Left renal cortex interstitium (tissue), 4 donors: Measurements from ENCODE around the gene TCAF2. TPM values are rescaled to one million over a fixed set of nuclear protein-coding genes. Genes with fewer than 3 reads are reported as not detected.
"Not testable (repeated sequence)": the region's sequence is repeated elsewhere in the genome, so short reads cannot be mapped to it uniquely, and the experiment has no call there.

Experiments
- DNase-seq, 4 donors: peaks; one replicate each; pipeline ENCODE4 v3.0.0-alpha.2; 2013; ENCODE audit warnings: low read depth in 4 of 4, low spot score in 2 of 4, missing footprints in 1 of 4
- polyA plus RNA-seq, 4 donors: library from polyadenylated mRNA; unstranded; fragments of 120-200 nt; gene quantifications; one replicate each; pipeline ENCODE4 v1.2.1, GENCODE V29; 2013; ENCODE audit not compliant: insufficient read length in 4 of 4

Gene TCAF2
- 1 to 10 TPM; 2.8 to 3.7 (median 3.1) TPM for polyA plus RNA-seq

DNA sequence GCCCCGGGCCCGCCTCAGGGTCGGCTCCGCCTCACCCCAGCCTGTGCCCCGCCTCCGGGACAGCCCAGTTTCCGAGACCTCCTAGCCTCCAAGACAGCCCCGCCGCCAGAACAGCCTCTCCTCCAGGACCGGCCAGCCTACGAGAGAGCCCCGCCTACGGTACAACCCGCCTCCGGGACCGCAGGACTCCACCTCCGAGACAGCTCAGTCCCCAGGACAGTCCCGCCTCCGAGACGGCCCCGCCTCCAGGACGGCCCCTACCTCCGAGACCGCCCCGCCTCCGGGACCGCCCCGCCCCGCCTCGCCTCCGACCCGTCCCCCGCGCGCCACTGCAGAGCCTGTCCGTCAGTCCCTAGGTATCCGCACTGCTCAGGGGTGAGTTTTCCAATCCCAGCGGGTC, at the start of gene TCAF2:
Gene TCAF2 (plus strand): TSS at position 329 of the 400 bp plus-strand sequence.
- not testable (repeated sequence) for DNase-seq

DNA sequence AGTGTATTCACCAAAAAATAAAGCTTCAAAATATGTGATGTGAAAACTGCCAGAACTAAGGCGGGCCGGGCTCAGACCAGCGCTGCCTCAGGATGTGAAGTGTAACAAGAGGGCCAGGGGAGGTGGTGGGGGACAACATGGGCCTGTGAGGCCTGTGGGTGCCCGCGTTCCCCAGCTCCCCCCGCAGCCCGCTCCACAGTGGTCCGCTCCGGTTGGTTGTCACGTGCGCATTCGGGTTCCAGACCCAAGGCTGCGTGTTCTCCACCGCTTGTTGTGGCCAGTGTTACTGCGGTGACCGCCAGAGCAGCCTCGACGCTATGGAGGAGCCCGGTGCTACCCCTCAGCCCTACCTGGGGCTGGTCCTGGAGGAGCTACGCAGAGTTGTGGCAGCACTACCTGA, 49.3 kb upstream of the TCAF2 start, which contains the start of gene CTAGE15:
Gene CTAGE15 (plus strand): TSS at position 301 of the 400 bp plus-strand sequence. CDS start 17 bp downstream, at position 318.
- DNase-seq = not testable (repeated sequence)

- DNase-seq = not testable (repeated sequence)
Measured at GRCh38 chr7:143588183-143588582, 32.6 kb upstream of the TCAF2 start.

DNA sequence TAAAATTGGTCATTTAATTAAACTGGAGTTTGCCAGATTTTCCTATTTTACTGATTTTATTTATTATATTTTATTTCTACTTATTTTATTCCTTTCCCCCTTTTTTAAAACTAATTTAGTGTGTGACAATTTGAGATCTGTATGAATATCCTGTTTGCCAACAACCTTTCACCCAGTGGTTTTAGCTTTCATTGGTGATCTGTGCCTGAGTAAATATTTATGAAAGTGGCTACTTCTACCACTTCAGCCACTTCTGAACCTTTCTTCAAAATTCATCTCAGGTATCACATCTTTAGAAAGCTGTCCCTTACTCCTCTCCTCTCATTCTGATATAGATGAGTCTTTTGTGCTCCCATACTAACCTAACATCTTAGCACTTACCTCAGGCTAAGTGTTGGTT, 30.9 kb upstream of the TCAF2 start:
- not testable (repeated sequence) for DNase-seq

DNA sequence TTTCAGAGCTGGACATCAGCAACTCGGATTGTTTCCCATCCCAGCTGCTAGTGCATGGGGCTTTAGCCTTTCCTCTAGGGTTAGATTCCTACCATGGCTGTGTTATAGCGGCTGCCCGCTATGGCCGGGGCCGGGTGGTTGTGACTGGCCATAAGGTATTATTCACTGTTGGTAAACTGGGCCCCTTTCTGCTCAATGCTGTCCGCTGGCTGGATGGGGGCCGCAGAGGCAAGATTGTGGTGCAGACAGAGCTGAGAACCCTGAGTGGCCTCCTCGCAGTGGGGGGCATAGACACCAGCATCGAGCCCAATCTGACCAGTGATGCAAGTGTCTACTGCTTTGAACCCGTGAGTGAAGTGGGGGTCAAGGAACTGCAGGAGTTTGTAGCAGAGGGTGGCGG, 22.7 kb upstream of the TCAF2 start:
- DNase-seq = not testable (repeated sequence)

DNA sequence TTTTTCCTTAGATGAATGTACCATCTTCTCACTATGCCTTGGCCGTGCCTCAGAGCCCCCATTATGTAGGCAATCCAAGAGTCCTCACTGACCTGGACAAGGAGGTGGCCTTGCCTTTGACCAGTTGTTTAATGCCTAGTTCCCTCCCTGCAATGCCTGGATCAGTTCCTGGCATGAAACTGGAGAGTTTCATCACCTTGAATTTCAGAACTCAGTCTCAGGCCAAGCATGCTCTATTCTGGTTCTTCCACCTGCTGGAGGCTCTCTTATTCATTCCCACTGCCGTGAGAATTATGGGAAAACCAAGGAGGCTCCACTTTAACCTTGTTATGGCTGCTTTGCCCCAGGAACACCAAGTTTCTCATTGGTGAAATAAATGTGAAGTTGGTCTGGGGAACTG, 17.2 kb upstream of the TCAF2 start:
- not testable (repeated sequence) for DNase-seq

- not testable (repeated sequence) for DNase-seq
Measured at GRCh38 chr7:143606088-143606487, 14.7 kb upstream of the TCAF2 start.

DNA sequence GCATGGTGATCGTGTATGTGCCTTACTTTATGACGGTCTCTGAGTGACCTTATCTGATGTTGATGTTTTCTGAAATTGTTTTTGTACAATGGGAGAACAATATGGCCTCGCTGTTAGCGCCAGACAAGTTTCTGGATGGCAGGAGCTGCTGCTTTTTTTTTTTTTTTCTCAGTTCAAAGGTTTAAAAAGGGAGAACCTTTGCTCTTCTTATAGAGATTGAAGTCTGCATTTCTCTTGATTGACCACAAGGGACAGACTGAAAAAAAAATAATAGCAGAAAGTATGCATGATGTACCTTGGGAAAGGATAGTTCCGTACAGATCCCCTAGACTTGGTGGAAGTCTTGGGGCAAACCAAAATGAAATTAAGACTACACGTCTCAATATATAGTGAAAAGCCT, 5.2 kb upstream of the TCAF2 start:
- DNase-seq = not testable (repeated sequence)

- DNase-seq = not testable (repeated sequence)
Measured at GRCh38 chr7:143617204-143617603, 3.6 kb upstream of the TCAF2 start.

DNA sequence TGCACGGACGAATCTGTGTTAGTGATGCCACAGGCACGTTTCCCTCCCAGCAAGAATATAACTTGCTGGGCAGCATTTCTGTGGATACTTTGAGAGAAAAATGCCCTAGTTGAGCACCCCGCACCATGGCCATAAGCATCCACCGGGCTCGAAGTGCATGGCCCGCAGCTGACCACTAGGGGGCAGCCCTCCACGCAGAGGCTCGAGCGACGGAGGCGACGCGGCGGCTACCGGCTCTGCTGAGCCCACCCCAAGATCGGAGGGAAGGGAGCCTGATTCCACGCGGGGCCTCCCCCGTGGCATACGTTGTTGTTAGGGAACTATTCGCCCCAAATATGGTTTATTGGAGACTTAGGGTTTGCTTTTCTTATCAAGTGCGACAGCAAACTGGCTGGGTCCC, 716 bp upstream of the TCAF2 start:
- DNase-seq = not testable (repeated sequence)

GRCh38 chr7:143621175-143621574, 401 bp downstream of the TCAF2 start:
- DNase-seq = not testable (repeated sequence)

DNA sequence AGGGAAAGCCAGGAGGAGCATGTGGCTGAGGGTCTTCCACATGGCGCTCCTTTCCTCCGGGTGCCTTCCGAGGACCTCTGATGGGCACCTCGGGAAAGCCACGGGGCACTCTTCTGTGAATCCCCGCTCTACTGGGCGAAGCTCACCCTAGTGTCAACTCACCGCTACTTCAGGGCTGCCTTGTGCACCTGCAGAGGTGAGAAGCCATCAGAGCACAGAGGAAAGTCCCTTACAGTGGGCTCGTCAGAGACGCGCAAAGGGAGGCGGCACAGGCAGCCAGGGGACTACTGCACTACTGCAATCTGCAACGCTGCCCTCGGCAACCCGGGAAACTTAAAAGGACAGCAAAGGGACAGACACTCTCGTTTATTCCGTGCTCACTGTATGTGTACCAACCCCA, 1.4 kb downstream of the TCAF2 start:
- not testable (repeated sequence) for DNase-seq

DNA sequence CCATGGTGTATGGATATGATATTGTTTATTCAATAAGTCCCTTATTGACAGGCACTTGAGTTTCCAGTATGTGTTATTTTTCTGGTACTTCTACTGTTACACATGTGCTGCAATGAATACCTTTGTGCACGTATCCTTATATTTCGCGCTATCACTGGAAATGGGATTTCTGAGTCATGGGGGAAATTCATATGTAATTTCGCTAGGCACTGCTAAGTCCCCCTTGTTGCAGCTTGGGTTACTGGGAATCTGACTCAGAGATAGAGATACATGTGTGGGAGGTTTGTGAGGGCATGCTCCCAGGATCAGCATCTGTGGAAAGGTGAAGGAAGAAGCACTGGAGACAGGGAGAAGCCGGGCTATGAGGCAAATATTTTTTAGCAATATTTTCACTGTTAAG, 9.9 kb downstream of the TCAF2 start:
- not testable (repeated sequence) for DNase-seq

DNA sequence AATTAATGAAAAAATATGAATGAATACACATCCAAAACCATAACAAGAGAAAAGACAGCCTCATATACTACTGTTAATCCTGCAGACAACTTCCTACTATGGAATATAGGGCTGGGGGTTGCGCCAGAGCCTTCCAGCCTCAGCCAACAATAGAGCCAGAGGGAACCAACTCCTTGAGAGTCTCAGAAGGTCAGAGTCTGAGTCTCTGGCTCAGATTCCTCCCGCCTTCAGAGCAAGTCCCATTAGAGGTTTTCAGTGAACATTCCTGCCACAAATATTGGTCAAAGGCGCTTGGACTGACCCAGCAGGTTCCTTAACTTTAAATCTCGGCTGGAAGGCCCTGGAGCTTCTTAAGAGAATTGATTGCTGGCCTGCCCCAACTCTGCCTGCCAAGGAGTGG, 11.7 kb downstream of the TCAF2 start:
- DNase-seq = not testable (repeated sequence)

DNA sequence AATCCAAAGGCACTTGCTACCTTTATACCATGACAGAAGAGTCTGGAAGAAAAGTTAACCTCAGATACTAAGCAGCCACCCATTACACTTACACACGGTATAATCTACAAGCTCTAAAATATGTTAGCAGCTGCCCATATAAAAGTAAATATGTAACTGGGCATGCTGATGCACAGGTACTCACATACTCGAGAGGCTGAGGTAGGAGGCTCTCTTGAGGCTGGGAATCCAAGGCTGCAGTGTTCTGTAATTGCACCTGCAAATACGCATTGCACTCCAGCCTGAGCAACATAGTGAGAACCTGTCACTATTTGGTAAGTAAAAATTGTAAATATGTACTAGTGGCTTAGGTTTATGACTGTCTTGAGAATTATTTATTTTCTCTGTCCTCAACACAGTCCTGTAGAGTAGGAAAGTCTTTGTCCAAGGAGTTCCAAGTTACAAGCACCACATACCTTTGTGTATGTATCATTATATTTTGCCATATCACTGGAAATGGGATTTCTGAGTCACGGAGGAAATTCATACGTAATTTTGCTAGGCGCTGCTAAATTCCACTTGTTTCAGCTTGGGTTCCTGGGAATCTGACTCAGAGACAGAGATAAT, 12.3 kb downstream of the TCAF2 start:
- not testable (repeated sequence) for DNase-seq

DNA sequence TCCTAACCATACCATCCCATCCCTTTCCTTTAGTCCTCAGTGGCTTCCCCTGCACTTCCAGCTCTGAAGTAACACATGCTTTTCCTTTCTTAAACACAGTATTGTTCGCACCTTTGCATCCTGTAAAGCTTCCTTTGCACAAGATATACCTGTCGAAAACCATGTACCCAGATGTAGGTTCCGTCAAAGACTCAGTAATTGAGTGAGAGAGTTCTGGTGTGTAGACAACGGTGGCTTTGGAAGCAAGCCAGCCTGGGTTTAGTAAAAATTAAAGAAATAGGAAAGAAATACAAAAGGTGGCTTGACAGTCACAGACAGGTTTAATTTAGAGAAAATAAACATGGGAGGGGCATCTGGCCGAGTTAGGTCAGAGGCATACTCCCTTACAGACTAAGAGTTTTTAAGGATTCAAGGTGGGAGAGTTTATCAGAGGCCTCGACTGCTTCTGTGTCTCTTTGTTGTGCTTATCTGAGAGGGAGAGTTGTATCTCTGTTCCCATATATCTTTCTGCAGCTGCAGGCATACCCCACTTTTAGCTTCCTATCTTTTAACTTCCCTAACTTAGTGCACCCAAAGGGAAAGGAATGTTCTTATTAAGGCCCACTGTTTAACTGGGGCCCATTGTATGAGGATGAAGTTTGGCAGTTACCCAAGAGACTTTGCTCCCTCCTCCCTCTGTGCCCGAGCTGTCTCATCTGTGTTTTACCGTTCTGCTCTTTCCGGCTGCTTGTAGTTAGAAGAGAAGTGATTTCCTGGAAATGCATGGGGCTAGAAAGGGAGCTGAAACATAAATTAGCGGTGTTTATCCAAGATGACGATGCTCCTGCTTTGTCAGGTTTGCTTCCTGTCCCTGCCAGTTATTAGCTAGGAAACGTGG, 14.8 kb downstream of the TCAF2 start:
- DNase-seq = not testable (repeated sequence)

DNA sequence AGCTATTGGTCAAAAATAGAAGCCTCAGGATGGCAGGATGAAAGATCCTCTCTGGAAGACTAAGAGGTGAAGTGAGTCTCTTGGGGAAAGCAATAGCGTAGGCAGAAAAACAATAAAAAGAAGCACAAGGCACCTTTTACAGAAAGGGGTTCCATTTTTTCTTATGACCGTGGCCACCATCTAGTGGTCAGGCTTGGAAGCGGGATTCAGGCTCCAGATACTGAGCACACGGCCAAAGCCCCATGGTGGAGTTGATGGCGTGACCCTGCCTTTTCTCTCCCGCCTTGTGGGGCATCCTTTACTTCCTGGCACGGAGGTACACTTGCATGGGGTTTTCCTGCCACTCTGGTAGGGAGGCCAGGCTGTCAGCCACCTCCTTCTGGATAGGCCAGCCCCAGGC, 18.6 kb downstream of the TCAF2 start:
- not testable (repeated sequence) for DNase-seq

DNA sequence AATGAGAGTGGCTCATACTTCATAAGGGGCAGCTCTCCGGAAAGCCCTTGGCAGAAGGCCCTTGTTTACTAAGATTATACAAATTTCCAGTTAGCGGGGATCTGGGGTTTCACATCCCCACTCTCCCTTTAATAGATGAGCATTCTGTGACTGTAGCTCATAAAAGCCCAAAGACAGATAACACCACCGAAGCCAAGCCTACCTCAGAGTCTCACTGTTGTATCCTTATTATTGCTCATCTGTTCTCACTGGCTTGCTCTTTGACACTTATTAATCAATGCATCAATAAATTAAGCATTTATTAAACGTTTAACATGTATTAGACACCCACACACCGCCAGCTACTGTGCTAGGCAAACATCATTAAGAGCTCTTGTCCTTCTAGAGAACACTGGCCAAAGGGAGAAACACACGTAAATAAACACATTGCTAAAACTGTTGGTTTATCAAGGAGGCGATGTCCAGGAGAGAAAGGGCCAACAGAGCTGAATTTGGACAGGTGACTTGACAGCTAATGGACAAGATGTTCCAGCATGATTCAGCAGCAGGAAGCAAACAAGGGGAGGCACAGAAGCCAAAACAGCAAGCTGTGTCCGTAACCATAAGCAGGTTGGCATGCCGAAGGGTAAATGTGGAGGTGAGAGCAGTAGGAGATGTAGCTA, 19.9 kb downstream of the TCAF2 start:
- not testable (repeated sequence) for DNase-seq

- not testable (repeated sequence) for DNase-seq
Measured at GRCh38 chr7:143646598-143646997, 25.8 kb downstream of the TCAF2 start.

GRCh38 chr7:143649902-143650301, 29.1 kb downstream of the TCAF2 start:
- DNase-seq = not testable (repeated sequence)

DNA sequence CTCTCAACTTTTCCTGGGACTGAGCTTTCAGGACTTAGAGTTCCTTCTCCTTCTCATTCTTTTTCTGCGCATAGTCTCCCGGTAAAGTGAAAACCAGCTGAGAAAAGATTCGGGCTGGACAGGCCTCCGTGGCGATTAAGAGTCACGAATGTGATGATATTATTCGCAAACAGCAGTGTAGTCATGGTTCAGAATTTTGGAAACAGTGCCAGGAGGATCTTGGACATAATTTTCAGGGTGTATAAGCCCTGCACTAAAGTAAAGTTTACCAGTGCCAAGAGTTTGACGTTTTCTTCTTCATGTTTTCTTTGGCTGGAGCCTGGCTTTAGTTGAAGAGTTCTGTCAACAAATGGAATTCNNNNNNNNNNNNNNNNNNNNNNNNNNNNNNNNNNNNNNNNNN, 29.7 kb downstream of the TCAF2 start:
- not testable (repeated sequence) for DNase-seq
